Vagina (tissue), 2 donors: ENCODE results near the gene CDH4.

ENCODE experiments used
- POLR2A ChIP-seq, 2 donors: fragments of 450-650 bp; IDR thresholded peaks; one replicate each; pipeline ENCODE4 v1.6.1; 2017; ENCODE audit warnings: antibody characterized with exemption in 2 of 2, mild to moderate bottlenecking in 2 of 2, moderate library complexity in 2 of 2
- POLR2AphosphoS5 ChIP-seq, 2 donors: sonication (generic); formaldehyde crosslinking; IDR thresholded peaks; one replicate each; pipeline ENCODE4 v1.9.0; 2017; ENCODE audit warnings: antibody characterized with exemption in 2 of 2, mild to moderate bottlenecking in 2 of 2, low read depth in 1 of 2; ENCODE audit not compliant: insufficient read depth in 1 of 2
- TF ChIP-seq, protein P1 (sequence below), 3 experiments: fragments of 450-650 bp in 2 of 3; fragments of 200-600 bp in 1 of 3; sonication (generic) in 1 of 3; IDR thresholded peaks; one replicate each; pipeline ENCODE4 v1.5.1; 2017 to 2019; ENCODE audit warnings: antibody characterized with exemption in 3 of 3, mild to moderate bottlenecking in 2 of 3, moderate library complexity in 2 of 3

DNA sequence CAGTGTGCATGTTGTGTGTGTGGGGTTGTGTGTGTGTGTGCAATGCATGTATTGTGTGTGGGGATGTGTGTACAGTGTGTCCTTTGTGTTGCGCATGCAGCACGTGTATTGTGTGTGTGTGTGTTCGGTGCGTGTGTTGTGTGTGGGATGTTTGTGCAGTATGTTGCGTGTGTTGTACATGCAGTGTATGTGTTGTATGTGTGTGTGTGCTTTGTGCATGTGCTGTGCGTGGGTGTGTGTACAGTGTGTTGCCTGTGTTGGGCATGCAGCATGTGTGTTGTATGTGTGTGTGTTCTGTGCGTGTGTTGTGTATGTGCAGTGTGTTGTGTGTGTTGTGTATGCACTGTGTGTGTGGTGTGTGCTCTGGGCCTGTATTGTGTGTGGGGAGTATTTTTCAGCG is 52.7 kb downstream of the CDH4 start:
- TF ChIP-seq, protein P1, sequence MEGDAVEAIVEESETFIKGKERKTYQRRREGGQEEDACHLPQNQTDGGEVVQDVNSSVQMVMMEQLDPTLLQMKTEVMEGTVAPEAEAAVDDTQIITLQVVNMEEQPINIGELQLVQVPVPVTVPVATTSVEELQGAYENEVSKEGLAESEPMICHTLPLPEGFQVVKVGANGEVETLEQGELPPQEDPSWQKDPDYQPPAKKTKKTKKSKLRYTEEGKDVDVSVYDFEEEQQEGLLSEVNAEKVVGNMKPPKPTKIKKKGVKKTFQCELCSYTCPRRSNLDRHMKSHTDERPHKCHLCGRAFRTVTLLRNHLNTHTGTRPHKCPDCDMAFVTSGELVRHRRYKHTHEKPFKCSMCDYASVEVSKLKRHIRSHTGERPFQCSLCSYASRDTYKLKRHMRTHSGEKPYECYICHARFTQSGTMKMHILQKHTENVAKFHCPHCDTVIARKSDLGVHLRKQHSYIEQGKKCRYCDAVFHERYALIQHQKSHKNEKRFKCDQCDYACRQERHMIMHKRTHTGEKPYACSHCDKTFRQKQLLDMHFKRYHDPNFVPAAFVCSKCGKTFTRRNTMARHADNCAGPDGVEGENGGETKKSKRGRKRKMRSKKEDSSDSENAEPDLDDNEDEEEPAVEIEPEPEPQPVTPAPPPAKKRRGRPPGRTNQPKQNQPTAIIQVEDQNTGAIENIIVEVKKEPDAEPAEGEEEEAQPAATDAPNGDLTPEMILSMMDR (IDR thresholded peaks at IDR 0.05), result no peak
- TF ChIP-seq POLR2A (IDR thresholded peaks at IDR 0.05) (no peak), POLR2AphosphoS5 (IDR thresholded peaks at IDR 0.05; ENCODE audit: insufficient read depth in 1 of 2, low read depth in 1 of 2) (no peak)
